ENCODE data around the gene MIAT. TPM values are rescaled to one million over a fixed set of nuclear protein-coding genes. Genes with fewer than 3 reads are reported as not detected.

Gene MIAT
- total and polyA plus RNA-seq, 2 of the 8 experiments (the other 6 are each of a cell fraction or from before 2014, with no cell fraction given), result 27.6 to 36.0 TPM

DNA sequence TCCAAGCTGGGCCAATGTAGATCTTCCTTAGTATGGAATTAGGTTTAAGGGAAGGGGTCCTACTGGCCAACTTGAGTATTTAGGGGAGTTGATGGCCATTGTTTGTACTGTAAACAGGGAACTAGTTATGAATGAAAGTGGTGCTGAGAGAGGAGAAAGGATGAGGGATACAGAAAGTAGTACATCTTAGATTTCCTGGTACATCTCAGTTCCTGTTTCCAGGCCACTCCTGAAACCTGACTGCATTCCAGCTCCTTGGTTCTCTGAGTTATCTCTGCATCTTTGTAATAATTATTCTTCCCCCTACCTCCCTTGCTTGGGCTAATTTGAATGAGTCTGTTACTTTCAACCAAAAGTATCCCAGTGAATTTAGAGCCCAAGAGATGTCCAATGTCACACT is 30.1 kb downstream of the MIAT start:
- H2AK5ac ChIP-seq (ENCODE audit: low read depth, low read length), result no peak overlapping the region
- no peak overlapping the region for H3K27ac ChIP-seq (ENCODE audit: low read depth, low read length)
- H2BK120ac ChIP-seq (replicated peaks; ENCODE audit: low read depth, low read length), result no peak overlapping the region
- POLR2A ChIA-PET (ENCODE audit: partially characterized antibody), result no interaction called here
- no peaks in the 10 kb centered on the region for H4K20me1 ChIP-seq (replicated peaks in 1 of 2; ENCODE audit: control insufficient read depth in 1 of 2, insufficient read depth in 2 of 2, low read length in 2 of 2)
- no peak overlapping the region for H4K5ac ChIP-seq (ENCODE audit: insufficient read length, low read depth, low read length)
- no peak overlapping the region for H2AFZ ChIP-seq (ENCODE audit: low read length)
- CTCF ChIA-PET (ENCODE audit: partially characterized antibody), result interaction anchor here (0.8 to 1.0 kb wide), 2 partner anchors 18 to 65 kb away, joined by 3 read pairs; no protein-coding TSS in a partner anchor
- no peak overlapping the region for H2BK5ac ChIP-seq (ENCODE audit: low read depth, low read length)
- H3K14ac ChIP-seq (ENCODE audit: insufficient read length), result no peak overlapping the region
- H4K8ac ChIP-seq (ENCODE audit: extremely low read depth, insufficient read depth, low read length), result no peak overlapping the region
- H2BK12ac ChIP-seq (ENCODE audit: low read depth, low read length), result no peak overlapping the region
- no peaks in the 10 kb centered on the region for H3K36me3 ChIP-seq (ENCODE audit: control insufficient read depth in 2 of 4, insufficient read depth in 4 of 4, low read length in 3 of 4)
- FAIRE-seq, result no peak
- H3K79me2 ChIP-seq (ENCODE audit: control insufficient read depth in 1 of 2, insufficient read depth in 2 of 2, low read length in 2 of 2), result no peaks in the 10 kb centered on the region
- no peaks in the 10 kb centered on the region for H3K79me1 ChIP-seq (ENCODE audit: low read depth, low read length)
- H3K56ac ChIP-seq (replicated peaks; ENCODE audit: insufficient read length, low read depth, low read length), result no peak overlapping the region
- peaks cover 3 to 13% (median 8%) of the 10 kb centered on the region in 4 experiments; a peak in 6 of 7 replicates for H3K4me1 ChIP-seq (replicated peaks in 1 of 4; ENCODE audit: control insufficient read depth in 3 of 4, insufficient read depth in 4 of 4, low read length in 3 of 4)
- no peak for DNase-seq (ENCODE audit: low read depth in 1 of 2, low spot score in 2 of 2)
- H3K9ac ChIP-seq (replicated peaks in 1 of 4; ENCODE audit: extremely low read depth in 1 of 4, low read depth in 3 of 4, low read length in 3 of 4), result no peak overlapping the region
- no peaks in the 10 kb centered on the region for H3K23me2 ChIP-seq (ENCODE audit: low read depth, low read length)
- H2BK20ac ChIP-seq (ENCODE audit: low read length), result no peak overlapping the region
- peaks cover 0 to 6% (median 0%) of the 10 kb centered on the region in 4 experiments; a peak in 2 of 7 replicates for H3K27me3 ChIP-seq (replicated peaks in 1 of 4; ENCODE audit: control insufficient read depth in 3 of 4, extremely low read depth in 1 of 4, insufficient read depth in 3 of 4, low read length in 3 of 4)
- H3K23ac ChIP-seq (ENCODE audit: insufficient read length), result no peak overlapping the region
- no peak overlapping the region for H2BK15ac ChIP-seq (ENCODE audit: low read length)
- H3K9me3 ChIP-seq (ENCODE audit: insufficient read depth in 2 of 2, low read depth in 1 of 2, low read length in 1 of 2), result no peaks in the 10 kb centered on the region
- no peak overlapping the region for H3K18ac ChIP-seq (ENCODE audit: extremely low read depth, low read length)
- no peak overlapping the region for H4K91ac ChIP-seq (replicated peaks; ENCODE audit: insufficient read length, low read length)
- no peak overlapping the region for H3K4me2 ChIP-seq (ENCODE audit: insufficient read depth in 1 of 2, low read depth in 2 of 2, low read length in 2 of 2)
- H3K4me3 ChIP-seq (ENCODE audit: extremely low read depth in 1 of 4, insufficient read depth in 2 of 4, low read depth in 3 of 4, low read length in 4 of 4), result no peak overlapping the region
- peak overlapping the region; percentile 40 for H3K4ac ChIP-seq (replicated peaks; ENCODE audit: insufficient read length, low read depth, low read length)
- TF ChIP-seq RFX5 (IDR thresholded peaks at IDR 0.05; ENCODE audit: borderline replicate concordance, low read depth, low read length) (no peak), ATF2 (IDR thresholded peaks at IDR 0.05; ENCODE audit: low read length) (no peak), CBX5 (IDR thresholded peaks at IDR 0.05; ENCODE audit: low read depth, low read length) (no peak), TBP (IDR thresholded peaks at IDR 0.05; ENCODE audit: low read depth, low read length) (no peak), PHF8 (conservative IDR thresholded peaks at IDR 0.05; ENCODE audit: low read depth, low read length) (no peak), ATF3 (IDR thresholded peaks at IDR 0.05; ENCODE audit: insufficient read depth, low read depth, low read length) (no peak), CTBP2 (IDR thresholded peaks at IDR 0.05; ENCODE audit: borderline replicate concordance, insufficient read depth, insufficient read length, low read length) (no peak), RBBP5 (IDR thresholded peaks at IDR 0.05; ENCODE audit: borderline replicate concordance, low read depth, low read length) (no peak), MAX (IDR thresholded peaks at IDR 0.05) (no peak), CREB1 (IDR thresholded peaks at IDR 0.05) (no peak), POLR2AphosphoS5 (IDR thresholded peaks at IDR 0.05; ENCODE audit: low read depth, low read length) (no peak)
- TF ChIP-seq, protein P1, sequence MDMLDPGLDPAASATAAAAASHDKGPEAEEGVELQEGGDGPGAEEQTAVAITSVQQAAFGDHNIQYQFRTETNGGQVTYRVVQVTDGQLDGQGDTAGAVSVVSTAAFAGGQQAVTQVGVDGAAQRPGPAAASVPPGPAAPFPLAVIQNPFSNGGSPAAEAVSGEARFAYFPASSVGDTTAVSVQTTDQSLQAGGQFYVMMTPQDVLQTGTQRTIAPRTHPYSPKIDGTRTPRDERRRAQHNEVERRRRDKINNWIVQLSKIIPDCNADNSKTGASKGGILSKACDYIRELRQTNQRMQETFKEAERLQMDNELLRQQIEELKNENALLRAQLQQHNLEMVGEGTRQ (IDR thresholded peaks at IDR 0.05; ENCODE audit: low read length), result no peak

Data from H1 (cell line).